H1 (cell line): ENCODE data around the gene NEK10. TPM values are rescaled to one million over a fixed set of nuclear protein-coding genes. Genes with fewer than 3 reads are reported as not detected.
"Not testable (repeated sequence)": the region's sequence is repeated elsewhere in the genome, so short reads cannot be mapped to it uniquely, and the experiment has no call there.

Experiments used
- CTCF ChIA-PET: fragments of 300-600 bp; sonication (Branson Sonifier 250); formaldehyde crosslinking; loops from one replicate; lab custom pipeline; 2021; ENCODE audit not compliant: partially characterized antibody; lab: Charles Lee
- POLR2A ChIA-PET: fragments of 300-600 bp; sonication (Branson Sonifier 250); formaldehyde crosslinking; loops from one replicate; lab custom pipeline; 2021; ENCODE audit warnings: inconsistent platforms; ENCODE audit not compliant: partially characterized antibody; lab: Charles Lee
- DNase-seq, 2 experiments: peaks; one replicate each; pipeline versions ENCODE4 v3.0.0 to v3.0.0-alpha.2; 2010 to 2022; ENCODE audit warnings: low spot score in 2 of 2, low read depth in 1 of 2, mixed read lengths in 1 of 2
- FAIRE-seq: peaks from 2 replicates; lab custom pipeline; 2011; peaks lifted over from hg19 to GRCh38; lab: Jason Lieb, UNC
- H2AFZ ChIP-seq: 2 replicates; pipeline ENCODE4 v1.8.1; 2012; ENCODE audit warnings: low read length, inconsistent platforms
- H2AK5ac ChIP-seq: 2 replicates; pipeline ENCODE4 v1.6.1; 2013; ENCODE audit warnings: low read depth, low read length
- H2BK120ac ChIP-seq: replicated peaks from 2 replicates; pipeline ENCODE3; 2013; ENCODE audit warnings: low read depth, low read length, inconsistent platforms
- H2BK12ac ChIP-seq: 2 replicates; pipeline ENCODE4 v1.6.1; 2013; ENCODE audit warnings: low read depth, low read length
- H2BK15ac ChIP-seq: 2 replicates; pipeline ENCODE4 v1.6.1; 2013; ENCODE audit warnings: low read length
- H2BK20ac ChIP-seq: 2 replicates; pipeline ENCODE4 v1.6.1; 2013; ENCODE audit warnings: low read length
- H2BK5ac ChIP-seq: 2 replicates; pipeline ENCODE4 v1.6.1; 2013; ENCODE audit warnings: low read depth, low read length
- H3K14ac ChIP-seq: 2 replicates; pipeline ENCODE4 v1.6.1; 2013; ENCODE audit warnings: inconsistent platforms; ENCODE audit not compliant: insufficient read length
- H3K18ac ChIP-seq: 2 replicates; pipeline ENCODE4 v1.6.1; 2013; ENCODE audit warnings: low read length; ENCODE audit errors: extremely low read depth
- H3K23ac ChIP-seq: 2 replicates; pipeline ENCODE4 v1.6.1; 2013; ENCODE audit warnings: inconsistent platforms; ENCODE audit not compliant: insufficient read length
- H3K23me2 ChIP-seq: 2 replicates; pipeline ENCODE4 v1.6.1; 2013; ENCODE audit warnings: low read depth, low read length
- H3K27ac ChIP-seq: 2 replicates; pipeline ENCODE4 v1.6.1; 2011; ENCODE audit warnings: low read depth, low read length, inconsistent platforms
- H3K27me3 ChIP-seq, 4 experiments: replicated peaks in 1 of 4; 1 replicate in 1 of 4; 2 replicates in 3 of 4; pipeline versions ENCODE4 v1.6.1 to v1.8.1; 2011 to 2013; ENCODE audit warnings: low read length in 3 of 4, mild to moderate bottlenecking in 3 of 4, inconsistent platforms in 2 of 4, mixed read lengths in 2 of 4, moderate library complexity in 1 of 4; ENCODE audit not compliant: control insufficient read depth in 3 of 4, insufficient read depth in 3 of 4; ENCODE audit errors: extremely low read depth in 1 of 4
- H3K36me3 ChIP-seq, 4 experiments: 2 replicates each; pipeline versions ENCODE4 v1.6.1 to v1.8.1; 2011 to 2013; ENCODE audit warnings: mild to moderate bottlenecking in 4 of 4, low read length in 3 of 4, moderate library complexity in 2 of 4, control low read depth in 1 of 4, inconsistent platforms in 1 of 4; ENCODE audit not compliant: insufficient read depth in 4 of 4, control insufficient read depth in 2 of 4
- H3K4ac ChIP-seq: replicated peaks from 2 replicates; pipeline ENCODE3; 2013; ENCODE audit warnings: low read length, low read depth, mixed read lengths, inconsistent platforms; ENCODE audit not compliant: insufficient read length
- H3K4me1 ChIP-seq, 4 experiments: replicated peaks in 1 of 4; 1 replicate in 1 of 4; 2 replicates in 3 of 4; pipeline versions ENCODE4 v1.6.1 to v1.8.1; 2011 to 2013; ENCODE audit warnings: low read length in 3 of 4, inconsistent platforms in 2 of 4, mixed read lengths in 1 of 4; ENCODE audit not compliant: insufficient read depth in 4 of 4, control insufficient read depth in 3 of 4
- H3K4me2 ChIP-seq, 2 experiments: 2 replicates each; pipeline versions ENCODE4 v1.6.1 to v1.8.1; 2011 to 2013; ENCODE audit warnings: low read depth in 2 of 2, low read length in 2 of 2, control low read depth in 1 of 2, inconsistent platforms in 1 of 2, mild to moderate bottlenecking in 1 of 2; ENCODE audit not compliant: insufficient read depth in 1 of 2
- H3K4me3 ChIP-seq, 4 experiments: fragments of 200-600, 300-600 bp in 1 of 4; sonication (generic), shearing (Covaris generic), sonication (Bioruptor Twin) in 1 of 4; 2 replicates each; pipeline versions ENCODE4 v1.5.1 to v1.8.1; 2011 to 2016; ENCODE audit warnings: low read length in 4 of 4, low read depth in 3 of 4, control low read depth in 2 of 4, inconsistent platforms in 2 of 4, mild to moderate bottlenecking in 2 of 4, mixed read lengths in 1 of 4, moderate library complexity in 1 of 4; ENCODE audit not compliant: insufficient read depth in 2 of 4; ENCODE audit errors: extremely low read depth in 1 of 4
- H3K56ac ChIP-seq: replicated peaks from 2 replicates; pipeline ENCODE3; 2013; ENCODE audit warnings: low read depth, mild to moderate bottlenecking, mixed read lengths, low read length, inconsistent platforms; ENCODE audit not compliant: insufficient read length
- H3K79me1 ChIP-seq: 2 replicates; pipeline ENCODE4 v1.6.1; 2013; ENCODE audit warnings: low read depth, low read length, control low read depth
- H3K79me2 ChIP-seq, 2 experiments: 2 replicates each; pipeline versions ENCODE4 v1.6.1 to v1.8.1; 2012 to 2013; ENCODE audit warnings: low read length in 2 of 2, mild to moderate bottlenecking in 2 of 2, inconsistent platforms in 1 of 2; ENCODE audit not compliant: insufficient read depth in 2 of 2, control insufficient read depth in 1 of 2
- H3K9ac ChIP-seq, 4 experiments: replicated peaks in 1 of 4; 1 replicate in 1 of 4; 2 replicates in 3 of 4; pipeline versions ENCODE4 v1.6.1 to v1.8.1; 2011 to 2013; ENCODE audit warnings: low read depth in 3 of 4, low read length in 3 of 4, control low read depth in 2 of 4, mild to moderate bottlenecking in 2 of 4, moderate library complexity in 2 of 4, inconsistent platforms in 1 of 4; ENCODE audit errors: extremely low read depth in 1 of 4
- H3K9me3 ChIP-seq, 2 experiments: 2 replicates each; pipeline versions ENCODE4 v1.6.1 to v1.8.1; 2012 to 2013; ENCODE audit warnings: mild to moderate bottlenecking in 2 of 2, moderate library complexity in 2 of 2, control low read depth in 1 of 2, inconsistent platforms in 1 of 2, low read depth in 1 of 2, low read length in 1 of 2, mixed read lengths in 1 of 2; ENCODE audit not compliant: insufficient read depth in 2 of 2
- H4K20me1 ChIP-seq, 2 experiments: replicated peaks in 1 of 2; 2 replicates each; pipeline versions ENCODE3 to v1.8.1; 2011 to 2013; ENCODE audit warnings: inconsistent platforms in 2 of 2, low read length in 2 of 2, mild to moderate bottlenecking in 1 of 2; ENCODE audit not compliant: insufficient read depth in 2 of 2, control insufficient read depth in 1 of 2
- H4K5ac ChIP-seq: 2 replicates; pipeline ENCODE4 v1.6.1; 2013; ENCODE audit warnings: low read length, low read depth, mixed read lengths, inconsistent platforms; ENCODE audit not compliant: insufficient read length
- H4K8ac ChIP-seq: 2 replicates; pipeline ENCODE4 v1.8.0; 2013; ENCODE audit warnings: mild to moderate bottlenecking, moderate library complexity, low read length, inconsistent platforms; ENCODE audit not compliant: insufficient read depth; ENCODE audit errors: extremely low read depth
- H4K91ac ChIP-seq: replicated peaks from 2 replicates; pipeline ENCODE3; 2013; ENCODE audit warnings: low read length, mixed read lengths, inconsistent platforms; ENCODE audit not compliant: insufficient read length
- WGBS, 2 experiments: shearing (Covaris generic) in 1 of 2; methylation state at CpG; one replicate each; pipeline versions ENCODE4 v1.1.6 to v1.1.7; 2013 to 2015; ENCODE audit warnings: low lambda C conversion rate in 2 of 2, mixed read lengths in 2 of 2, inconsistent platforms in 1 of 2, low coverage in 1 of 2, missing lambda C conversion rate in 1 of 2; ENCODE audit not compliant: insufficient replicate concordance in 2 of 2, insufficient coverage in 1 of 2, insufficient read length in 1 of 2; ENCODE audit errors: extremely low coverage in 1 of 2, missing lambda C conversion rate in 1 of 2; 5-methylcytosine and 5-hydroxymethylcytosine counted together
- polyA plus RNA-seq, 7 experiments: library from polyadenylated mRNA; depleted of rRNA in 3 of 7; stranded (reverse) in 5 of 7; unstranded in 2 of 7; fragments of >200 nt in 5 of 7; fragments of 200-250 nt in 2 of 7; gene quantifications; 1 replicate in 5 of 7; 2 replicates in 1 of 7; 4 replicates in 1 of 7; pipeline versions ENCODE4 v1.2.1 to v1.2.3, GENCODE V29; 2011 to 2013; ENCODE audit warnings: missing spikeins in 2 of 7, mixed read lengths in 2 of 7
- total RNA-seq: library from RNA; stranded (reverse); fragmentation: NEBNext Ultra II Directional; extraction: Animal tissue kit (Norgen Biotek cat#: 25700); gene quantifications from 2 replicates; pipeline ENCODE4 v1.2.1, GENCODE V29; 2021

Gene NEK10
- total and polyA plus RNA-seq, 2 of the 8 experiments (the other 6 are each of a cell fraction or from before 2014, with no cell fraction given), result 0.18 to 0.50 TPM

GRCh38 chr3:27328982-27329762 lies 40.0 kb downstream of the NEK10 start:
- H2BK5ac ChIP-seq, H4K20me1 ChIP-seq, H3K27ac ChIP-seq, H3K36me3 ChIP-seq, H2BK120ac ChIP-seq, H3K79me1 ChIP-seq, H3K18ac ChIP-seq, H2BK12ac ChIP-seq, H2AK5ac ChIP-seq, POLR2A ChIA-PET, H3K4ac ChIP-seq, H3K14ac ChIP-seq, H3K56ac ChIP-seq, H3K27me3 ChIP-seq, H3K9me3 ChIP-seq, H3K9ac ChIP-seq, H3K4me1 ChIP-seq, H3K79me2 ChIP-seq, H3K4me2 ChIP-seq, H4K91ac ChIP-seq, H3K23ac ChIP-seq, H3K4me3 ChIP-seq, H2BK20ac ChIP-seq, FAIRE-seq, DNase-seq, H2BK15ac ChIP-seq, H3K23me2 ChIP-seq, H2AFZ ChIP-seq, H4K8ac ChIP-seq, H4K5ac ChIP-seq: not testable (repeated sequence)
- 89% methylated on average over 4 of the region's 4 CpGs; no CpG with 5 or more reads in 1 of the 2 experiments for WGBS, 2 experiments
- CTCF ChIA-PET, result interaction anchor here (0.9 to 1.7 kb wide), 2 partner anchors 9 to 11 kb away, joined by 3 to 5 read pairs; no protein-coding TSS in a partner anchor
